ENCODE data around the gene SEH1L.
A peak's percentile ranks its signal among the peaks of the same experiment; 100 is the strongest.

The SEH1L gene

DNA sequence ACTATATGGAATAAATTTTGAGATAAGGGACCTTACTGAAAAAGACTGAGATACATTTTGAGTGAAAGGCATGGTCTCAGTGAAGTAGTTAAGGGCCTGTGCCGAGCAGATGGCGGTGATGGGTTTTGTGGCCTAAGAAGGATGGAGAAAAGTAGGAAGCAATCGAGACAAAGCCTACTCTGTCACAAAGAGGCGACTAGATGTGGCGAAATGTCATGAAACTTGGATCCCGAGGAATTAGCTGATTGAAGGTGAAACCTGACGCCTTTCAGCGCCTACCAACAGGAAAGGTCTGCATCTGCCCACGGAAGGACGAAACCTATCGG is 42.8 kb downstream of the SEH1L start:
- peak overlapping the region; percentile 94 for H2AFZ ChIP-seq (ENCODE audit: low read length)
- H3K4me3 ChIP-seq (ENCODE audit: low read length) = peak overlapping the region; percentile 93
- H3K27me3 ChIP-seq (replicated peaks; ENCODE audit: insufficient read depth, low read length) = no peaks in the 10 kb centered on the region
- peaks cover 10% of the 10 kb centered on the region; the same call in 1 of the 2 replicates for H4K20me1 ChIP-seq (ENCODE audit: insufficient read depth, low read length)
- TF ChIP-seq EZH2phosphoT487 (IDR thresholded peaks at IDR 0.05; ENCODE audit: low read length) = no peak
- no peak for TF ChIP-seq EZH2 (optimal IDR thresholded peaks at IDR 0.05; ENCODE audit: low read depth, low read length)
- TF ChIP-seq, protein P1, sequence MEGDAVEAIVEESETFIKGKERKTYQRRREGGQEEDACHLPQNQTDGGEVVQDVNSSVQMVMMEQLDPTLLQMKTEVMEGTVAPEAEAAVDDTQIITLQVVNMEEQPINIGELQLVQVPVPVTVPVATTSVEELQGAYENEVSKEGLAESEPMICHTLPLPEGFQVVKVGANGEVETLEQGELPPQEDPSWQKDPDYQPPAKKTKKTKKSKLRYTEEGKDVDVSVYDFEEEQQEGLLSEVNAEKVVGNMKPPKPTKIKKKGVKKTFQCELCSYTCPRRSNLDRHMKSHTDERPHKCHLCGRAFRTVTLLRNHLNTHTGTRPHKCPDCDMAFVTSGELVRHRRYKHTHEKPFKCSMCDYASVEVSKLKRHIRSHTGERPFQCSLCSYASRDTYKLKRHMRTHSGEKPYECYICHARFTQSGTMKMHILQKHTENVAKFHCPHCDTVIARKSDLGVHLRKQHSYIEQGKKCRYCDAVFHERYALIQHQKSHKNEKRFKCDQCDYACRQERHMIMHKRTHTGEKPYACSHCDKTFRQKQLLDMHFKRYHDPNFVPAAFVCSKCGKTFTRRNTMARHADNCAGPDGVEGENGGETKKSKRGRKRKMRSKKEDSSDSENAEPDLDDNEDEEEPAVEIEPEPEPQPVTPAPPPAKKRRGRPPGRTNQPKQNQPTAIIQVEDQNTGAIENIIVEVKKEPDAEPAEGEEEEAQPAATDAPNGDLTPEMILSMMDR (IDR thresholded peaks at IDR 0.05; ENCODE audit: low read length) = no peak
- peak; percentile 11 for DNase-seq
- peaks cover 44% of the 10 kb centered on the region for H3K79me2 ChIP-seq (ENCODE audit: low read length)
- H3K4me2 ChIP-seq (ENCODE audit: low read depth, low read length) = peak overlapping the region; percentile 93
- H3F3A ChIP-seq (ENCODE audit: insufficient read depth, low read length) = peaks cover 14% of the 10 kb centered on the region
- peak overlapping the region; percentile 89 for H3K9ac ChIP-seq (ENCODE audit: low read length)
- H3K9me2 ChIP-seq (replicated peaks; ENCODE audit: insufficient read depth, low read length) = no peaks in the 10 kb centered on the region
- no peaks in the 10 kb centered on the region for H3K36me3 ChIP-seq (replicated peaks; ENCODE audit: insufficient read depth, low read length)
- no peaks in the 10 kb centered on the region for H3K9me3 ChIP-seq (replicated peaks; ENCODE audit: insufficient read depth, low read length)
- H3K27ac ChIP-seq (ENCODE audit: low read length) = peak overlapping the region; percentile 62
- H3K4me1 ChIP-seq (ENCODE audit: low read length) = peaks cover 17% of the 10 kb centered on the region

DNA sequence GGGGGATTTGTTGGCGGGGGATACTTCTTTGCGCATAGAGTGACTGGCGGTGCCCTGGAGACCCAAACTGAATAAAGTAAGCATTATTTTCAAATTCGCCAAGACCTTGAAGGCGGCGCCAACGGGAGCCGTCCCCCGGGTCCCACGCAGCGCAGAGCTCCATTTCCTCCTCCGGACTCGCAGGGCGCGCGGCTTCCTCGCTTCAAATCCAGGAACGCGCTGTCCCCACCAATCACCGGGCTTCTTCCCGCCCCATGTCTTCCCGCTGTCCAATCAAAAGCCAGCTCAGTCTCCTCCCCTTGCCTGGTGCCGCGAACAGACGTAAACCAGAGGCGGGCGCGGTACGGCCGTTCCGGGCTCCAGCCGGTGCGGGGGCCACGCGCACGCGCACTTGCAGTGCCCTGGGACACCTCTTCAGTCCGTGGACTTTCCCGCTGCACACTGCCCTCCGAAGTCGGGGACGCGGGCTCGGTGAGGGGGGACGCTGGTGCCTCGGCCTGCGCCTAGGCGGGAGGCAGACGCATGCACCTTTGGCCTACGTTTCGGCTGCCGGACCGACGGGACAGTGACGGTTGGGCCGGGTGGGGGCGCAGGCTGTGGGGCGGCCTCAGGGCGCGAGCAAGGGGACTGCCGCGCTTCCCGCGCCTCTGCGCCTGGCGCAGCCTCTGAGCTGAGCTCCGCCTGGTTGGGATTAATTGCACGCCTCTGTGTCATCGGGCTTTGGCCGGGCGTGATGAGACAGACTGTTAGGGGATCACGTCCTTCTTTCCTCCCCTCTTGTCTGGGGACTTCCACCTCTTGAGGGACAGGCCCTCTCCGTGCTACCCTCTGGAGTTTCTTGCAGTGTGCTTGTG is 43.4 kb downstream of the SEH1L start, which contains the start of gene CEP192:
Gene CEP192, plus strand, starts transcription at position 396 of the 854 bp plus-strand sequence. CDS start 8,063 bp downstream, outside the sequence.
- no peaks in the 10 kb centered on the region for H3K9me2 ChIP-seq (replicated peaks; ENCODE audit: insufficient read depth, low read length)
- TF ChIP-seq, protein P1 (IDR thresholded peaks at IDR 0.05; ENCODE audit: low read length) = peak; percentile 15
- TF ChIP-seq EZH2 (optimal IDR thresholded peaks at IDR 0.05; ENCODE audit: low read depth, low read length) = no peak
- peak within 1 kb of the TSS; percentile 94 for H2AFZ ChIP-seq (ENCODE audit: low read length)
- no peaks in the 10 kb centered on the region for H3K36me3 ChIP-seq (replicated peaks; ENCODE audit: insufficient read depth, low read length)
- H3K27ac ChIP-seq (ENCODE audit: low read length) = peak within 1 kb of the TSS; percentile 79
- H3K79me2 ChIP-seq (ENCODE audit: low read length) = peaks cover 50% of the 10 kb centered on the region
- peak within 1 kb of the TSS; percentile 93 for H3K4me3 ChIP-seq (ENCODE audit: low read length)
- peak within 1 kb of the TSS; percentile 93 for H3K4me2 ChIP-seq (ENCODE audit: low read depth, low read length)
- no peaks in the 10 kb centered on the region for H3K9me3 ChIP-seq (replicated peaks; ENCODE audit: insufficient read depth, low read length)
- peak; percentile 98 for DNase-seq
- H4K20me1 ChIP-seq (ENCODE audit: insufficient read depth, low read length) = peaks cover 16% of the 10 kb centered on the region; the same call in 1 of the 2 replicates
- H3K27me3 ChIP-seq (replicated peaks; ENCODE audit: insufficient read depth, low read length) = no peaks in the 10 kb centered on the region
- peaks cover 14% of the 10 kb centered on the region for H3F3A ChIP-seq (ENCODE audit: insufficient read depth, low read length)
- H3K4me1 ChIP-seq (ENCODE audit: low read length) = peaks cover 17% of the 10 kb centered on the region
- peak within 1 kb of the TSS; percentile 89 for H3K9ac ChIP-seq (ENCODE audit: low read length)

- Histone ChIP-seq H3K9ac (ENCODE audit: low read length) (peak overlapping the region; percentile 84), H4K20me1 (ENCODE audit: insufficient read depth, low read length) (peaks cover 17% of the 10 kb centered on the region; the same call in 1 of the 2 replicates), H3K4me3 (ENCODE audit: low read length) (peak overlapping the region; percentile 93), H3K27me3 (replicated peaks; ENCODE audit: insufficient read depth, low read length) (no peaks in the 10 kb centered on the region), H2AFZ (ENCODE audit: low read length) (peak overlapping the region; percentile 78), H3K79me2 (ENCODE audit: low read length) (peaks cover 56% of the 10 kb centered on the region), H3K9me2 (replicated peaks; ENCODE audit: insufficient read depth, low read length) (no peaks in the 10 kb centered on the region), H3K27ac (ENCODE audit: low read length) (peak overlapping the region; percentile 79), H3K36me3 (replicated peaks; ENCODE audit: insufficient read depth, low read length) (no peaks in the 10 kb centered on the region), H3K4me2 (ENCODE audit: low read depth, low read length) (peak overlapping the region; percentile 69), H3K9me3 (replicated peaks; ENCODE audit: insufficient read depth, low read length) (no peaks in the 10 kb centered on the region), H3F3A (ENCODE audit: insufficient read depth, low read length) (peaks cover 14% of the 10 kb centered on the region), H3K4me1 (ENCODE audit: low read length) (peaks cover 17% of the 10 kb centered on the region)
- TF ChIP-seq EZH2phosphoT487 (IDR thresholded peaks at IDR 0.05; ENCODE audit: low read length) (no peak), EZH2 (optimal IDR thresholded peaks at IDR 0.05; ENCODE audit: low read depth, low read length) (no peak)
- TF ChIP-seq, protein P1 (IDR thresholded peaks at IDR 0.05; ENCODE audit: low read length) = no peak
- no peak for DNase-seq
Measured at GRCh38 chr18:12991821-12992179, 44.0 kb downstream of the SEH1L start.
